Activated CD4-positive, alpha-beta T cell treated with anti-CD3 and anti-CD28 coated beads, Interleukin-2, amount 50 U/mL, for 1 hour (primary cell): ENCODE measurements around the gene ARHGAP26.

ENCODE experiments used
- DNase-seq: peaks from one replicate; pipeline ENCODE4 v3.0.0-alpha.2; 2020

The ARHGAP26 gene

GRCh38 chr5:142832263-142832662, 62.1 kb downstream of the ARHGAP26 start:
- no peak for DNase-seq

GRCh38 chr5:142833517-142834449, 63.6 kb downstream of the ARHGAP26 start:
- no peak for DNase-seq

GRCh38 chr5:142834504-142834903, 64.3 kb downstream of the ARHGAP26 start:
- no peak for DNase-seq

DNA sequence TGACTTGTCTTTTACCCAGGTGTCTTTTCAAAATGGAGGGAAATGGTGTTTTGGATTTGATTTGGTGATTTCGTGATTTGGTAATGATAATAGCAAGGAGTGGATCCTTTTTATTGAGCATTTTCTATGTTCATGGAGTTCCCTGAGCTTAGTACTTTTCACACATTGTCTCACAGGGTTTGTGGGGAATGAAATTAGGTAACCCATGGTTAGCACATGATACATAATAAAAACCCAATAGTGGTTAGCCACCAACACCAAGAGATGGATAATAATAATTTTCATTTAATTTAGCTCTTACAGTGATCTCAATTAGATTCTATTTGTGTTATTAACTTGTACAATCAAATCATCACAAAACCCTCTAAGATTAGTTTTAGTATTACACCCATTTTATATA, 65.4 kb downstream of the ARHGAP26 start:
- no peak for DNase-seq

- no peak for DNase-seq
Measured at GRCh38 chr5:142836048-142836447, 65.9 kb downstream of the ARHGAP26 start.

DNA sequence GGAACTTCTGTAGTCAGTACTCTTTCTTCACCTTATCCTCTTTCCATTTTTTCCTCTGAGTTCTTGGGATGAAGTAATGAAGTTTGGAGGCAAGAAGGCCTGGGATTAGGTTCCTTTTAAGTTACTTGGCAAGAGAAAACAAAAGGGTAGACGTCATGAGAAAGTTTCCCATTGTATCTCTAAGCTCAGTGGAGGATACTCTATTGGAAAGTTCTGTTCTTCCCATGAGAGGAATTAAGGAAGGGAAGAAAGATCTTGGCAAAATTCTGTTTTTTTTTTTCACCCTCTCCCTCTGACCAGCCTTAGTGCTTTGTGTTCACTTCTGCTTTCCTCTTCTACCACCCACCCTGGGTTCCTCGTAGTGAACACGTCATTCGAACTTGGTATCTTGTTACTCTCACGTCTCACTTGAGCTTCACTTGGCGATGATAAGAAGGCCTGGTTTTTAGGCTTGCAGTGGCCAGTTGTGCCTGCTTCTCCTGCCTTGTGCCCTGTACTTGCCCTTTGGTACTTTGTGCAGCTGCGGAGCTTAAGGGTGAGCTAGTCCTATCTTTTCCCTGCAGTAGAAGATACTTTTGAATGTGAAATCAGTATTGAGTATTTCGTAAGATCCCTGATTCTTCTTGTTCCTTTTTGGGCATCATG, 67.0 kb downstream of the ARHGAP26 start:
- DNase-seq: no peak

GRCh38 chr5:142838845-142839244, 68.7 kb downstream of the ARHGAP26 start:
- DNase-seq: no peak

- no peak for DNase-seq
Measured at GRCh38 chr5:142839711-142840346, 69.7 kb downstream of the ARHGAP26 start.

- no peak for DNase-seq
Measured at GRCh38 chr5:142840575-142840974, 70.4 kb downstream of the ARHGAP26 start.

DNA sequence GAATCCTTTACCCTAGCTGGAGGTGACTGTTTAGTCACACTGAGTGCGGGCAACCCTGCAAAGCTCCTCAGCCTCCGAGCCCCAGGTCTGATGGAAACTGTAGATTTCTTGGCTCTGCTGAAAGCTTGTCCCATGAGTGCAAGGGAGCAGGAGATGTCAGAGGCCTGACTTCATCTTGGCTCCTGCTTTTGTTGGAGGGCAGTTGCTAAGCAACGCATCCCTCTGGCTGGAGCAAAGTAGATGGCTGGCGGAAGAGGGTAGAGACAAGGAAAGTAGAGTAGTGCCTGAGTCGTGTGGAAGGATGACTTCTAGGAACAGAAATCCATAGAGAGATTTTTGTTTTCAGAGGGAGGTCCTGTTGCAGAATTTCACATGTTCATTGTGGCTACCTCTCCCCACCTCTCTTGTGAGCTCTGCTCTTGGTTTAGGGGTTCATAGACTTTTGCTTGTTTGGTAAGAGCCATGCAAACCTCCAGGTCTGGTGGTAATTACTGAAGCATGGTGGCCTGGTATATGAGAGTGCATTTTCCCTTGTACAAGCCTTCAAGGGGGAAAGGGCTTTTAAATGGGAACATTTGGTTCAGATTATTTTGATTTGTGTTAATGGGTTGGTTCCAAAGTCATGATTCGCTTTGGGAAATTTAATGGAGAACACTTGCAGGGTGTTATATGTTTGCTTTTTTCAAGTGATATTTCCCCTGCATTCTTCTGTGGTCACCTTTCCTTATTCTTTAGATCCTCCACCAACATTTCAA, 71.5 kb downstream of the ARHGAP26 start:
- no peak for DNase-seq

- DNase-seq: no peak
Measured at GRCh38 chr5:142842994-142843905, 73.1 kb downstream of the ARHGAP26 start.

- DNase-seq: no peak
Measured at GRCh38 chr5:142844866-142845265, 74.7 kb downstream of the ARHGAP26 start.

DNA sequence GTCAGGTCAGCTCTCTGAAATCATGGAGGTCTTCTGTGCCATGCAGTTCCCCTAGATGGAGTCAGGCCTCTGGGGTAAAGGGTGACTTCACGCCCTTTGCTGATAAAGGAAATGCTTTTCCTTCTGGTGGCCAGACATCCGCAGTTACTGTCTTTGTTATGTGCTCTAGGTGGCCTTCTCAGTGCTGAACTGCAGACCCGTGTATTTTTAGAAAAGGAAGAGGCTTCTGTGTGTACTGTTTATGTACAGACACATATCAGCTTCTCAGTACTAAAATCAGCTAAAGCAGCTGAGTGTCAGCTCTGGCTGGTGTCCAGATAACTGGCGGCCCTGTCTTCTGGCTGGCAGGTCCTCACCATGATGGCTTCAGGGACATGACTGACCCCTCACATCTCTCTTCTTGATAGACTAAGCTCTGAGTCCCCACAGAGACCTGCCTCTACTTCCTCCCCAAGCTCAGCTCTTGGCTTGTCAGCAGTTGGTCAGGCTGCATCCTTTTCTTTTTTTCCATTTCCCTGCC, 75.3 kb downstream of the ARHGAP26 start:
- DNase-seq: no peak

- DNase-seq: no peak
Measured at GRCh38 chr5:142845954-142846398, 75.8 kb downstream of the ARHGAP26 start.

GRCh38 chr5:142846406-142846805, 76.2 kb downstream of the ARHGAP26 start:
- DNase-seq: no peak

DNA sequence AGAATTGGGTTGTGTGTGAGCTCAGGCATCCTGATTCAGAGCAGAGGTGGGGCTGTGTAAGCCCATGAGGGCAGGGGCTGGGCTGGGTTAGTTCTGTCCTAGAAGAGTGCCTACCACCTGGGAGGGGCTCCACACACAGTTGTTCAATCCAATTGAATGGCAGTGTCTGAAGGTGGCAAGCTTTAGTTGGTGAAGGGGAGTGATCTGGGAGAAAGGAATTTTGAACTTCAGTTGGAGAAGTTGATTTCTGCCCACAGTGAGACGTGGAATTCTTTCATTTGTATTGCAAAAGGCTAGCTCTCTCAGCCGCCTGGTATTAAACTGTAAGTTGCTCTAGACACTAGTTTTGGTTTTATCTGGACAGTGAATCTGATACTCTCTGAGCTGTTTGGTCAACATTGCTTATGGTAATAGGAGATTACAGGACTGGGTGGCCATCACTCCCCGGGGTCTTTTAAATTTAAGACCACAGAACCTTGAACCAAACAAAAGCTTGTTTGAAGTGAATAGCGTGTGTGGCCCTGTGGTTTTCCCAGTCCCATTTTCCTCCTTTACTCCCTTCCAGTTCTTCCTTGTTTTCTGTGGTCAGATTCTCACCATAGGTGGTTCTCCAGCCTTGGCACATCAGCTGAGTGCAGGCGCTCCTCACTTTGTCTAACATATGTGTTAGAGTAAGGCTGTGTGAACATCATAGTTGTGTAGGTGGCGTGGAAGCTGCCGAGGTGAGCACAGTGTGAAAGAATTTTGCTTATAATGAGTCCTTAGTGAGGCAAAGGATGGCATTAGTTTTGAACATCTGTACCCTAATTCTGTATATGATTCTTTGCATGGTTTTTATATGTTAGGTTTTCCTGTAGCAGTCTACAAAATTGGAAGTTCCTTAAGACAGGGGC, 78.0 kb downstream of the ARHGAP26 start:
- no peak for DNase-seq

GRCh38 chr5:142849466-142849865, 79.3 kb downstream of the ARHGAP26 start:
- no peak for DNase-seq

- no peak for DNase-seq
Measured at GRCh38 chr5:142849880-142850279, 79.7 kb downstream of the ARHGAP26 start.

- DNase-seq: no peak
Measured at GRCh38 chr5:142851731-142852130, 81.6 kb downstream of the ARHGAP26 start.

GRCh38 chr5:142852416-142853198, 82.4 kb downstream of the ARHGAP26 start:
- no peak for DNase-seq
